Fibroblast of villous mesenchyme (primary cell): ENCODE results near the gene COP1. TPM values are rescaled to one million over a fixed set of nuclear protein-coding genes. Genes with fewer than 3 reads are reported as not detected.
A peak's percentile ranks its signal among the peaks of the same experiment; 100 is the strongest.

Experiments used
- DNase-seq: peaks from one replicate; pipeline ENCODE4 v3.0.0-alpha.2; 2010; ENCODE audit warnings: low read depth
- H3K4me3 ChIP-seq: 2 replicates; pipeline ENCODE4 v1.5.1; 2011; ENCODE audit warnings: low read depth, mild to moderate bottlenecking, low read length
- CTCF ChIP-seq: IDR thresholded peaks from 2 replicates; pipeline ENCODE4 v1.5.1; 2012; ENCODE audit warnings: low read depth, mild to moderate bottlenecking, low read length; ENCODE audit not compliant: insufficient read depth
- total RNA-seq: library from RNA; depleted of rRNA; stranded (reverse); fragments of >200 nt; gene quantifications from 2 replicates; pipeline ENCODE4 v1.2.3, GENCODE V29; 2012

COP1 gene
- total RNA-seq, 1 donor = 66.9 TPM

- DNase-seq = no peak
- no peak overlapping the region for H3K4me3 ChIP-seq
- TF ChIP-seq CTCF = no peak
Measured at GRCh38 chr1:176142973-176143372, 64.1 kb downstream of the COP1 start.

GRCh38 chr1:176141449-176141848 is 65.6 kb downstream of the COP1 start:
- no peak for DNase-seq
- no peak overlapping the region for H3K4me3 ChIP-seq
- no peak for TF ChIP-seq CTCF

- peak; percentile 65 for DNase-seq
- H3K4me3 ChIP-seq = no peak overlapping the region
- TF ChIP-seq CTCF = no peak
Measured at GRCh38 chr1:176136891-176137290, 70.2 kb downstream of the COP1 start.

- no peak for DNase-seq
- no peak for TF ChIP-seq CTCF
- H3K4me3 ChIP-seq = no peak overlapping the region
Measured at GRCh38 chr1:176134666-176135065, 72.4 kb downstream of the COP1 start.

- no peak overlapping the region for H3K4me3 ChIP-seq
- no peak for DNase-seq
- TF ChIP-seq CTCF = no peak
Measured at GRCh38 chr1:176122282-176122681, 84.8 kb downstream of the COP1 start.

- no peak overlapping the region for H3K4me3 ChIP-seq
- peak; percentile 28 for TF ChIP-seq CTCF
- DNase-seq = no peak
Measured at GRCh38 chr1:176119549-176119948, 87.5 kb downstream of the COP1 start.

GRCh38 chr1:176118985-176119384 is 88.1 kb downstream of the COP1 start:
- H3K4me3 ChIP-seq = no peak overlapping the region
- TF ChIP-seq CTCF = no peak
- DNase-seq = peak; percentile 27
